Neural cell (in vitro differentiated cells): ENCODE results near the gene SGSM1. TPM values are rescaled to one million over a fixed set of nuclear protein-coding genes. Genes with fewer than 3 reads are reported as not detected.

Experiments used
- H2AFZ ChIP-seq: fragments of 200-600, 300-800 bp; sonication (generic), shearing (Covaris generic); 2 replicates; pipeline ENCODE4 v1.6.0; 2014; ENCODE audit warnings: low read depth, mild to moderate bottlenecking, antibody characterized with exemption, low read length, moderate library complexity
- H3F3A ChIP-seq: fragments of 200-600 bp; shearing (Covaris generic); 2 replicates; pipeline ENCODE4 v1.6.1; 2016; ENCODE audit warnings: mild to moderate bottlenecking, moderate library complexity, mixed read lengths, antibody characterized with exemption, low read length; ENCODE audit not compliant: insufficient read depth, poor library complexity, severe bottlenecking
- H3K27ac ChIP-seq: fragments of 200-600, 300-800 bp; sonication (generic), shearing (Covaris generic); 2 replicates; pipeline ENCODE4 v1.5.1; 2014; ENCODE audit warnings: mild to moderate bottlenecking, low read length, moderate library complexity
- H3K27me3 ChIP-seq: fragments of 300-800, 200-600 bp; sonication (generic), shearing (Covaris generic); 2 replicates; pipeline ENCODE4 v1.6.0; 2014; ENCODE audit warnings: mild to moderate bottlenecking, low read depth, low read length, moderate library complexity; ENCODE audit not compliant: insufficient read depth
- H3K36me3 ChIP-seq: fragments of 300-800, 200-600 bp; sonication (generic), shearing (Covaris generic); 2 replicates; pipeline ENCODE4 v1.5.1; 2014; ENCODE audit warnings: mild to moderate bottlenecking, antibody characterized with exemption, low read length, moderate library complexity; ENCODE audit not compliant: insufficient read depth
- H3K4me2 ChIP-seq: fragments of 300-800, 200-600 bp; sonication (generic), shearing (Covaris generic); 2 replicates; pipeline ENCODE4 v1.6.0; 2014; ENCODE audit warnings: mild to moderate bottlenecking, low read length
- H3K4me3 ChIP-seq: fragments of 300-800, 200-600 bp; sonication (generic), shearing (Covaris generic); 2 replicates; pipeline ENCODE4 v1.5.1; 2014; ENCODE audit warnings: mild to moderate bottlenecking, low read length, moderate library complexity
- H3K79me2 ChIP-seq: fragments of 200-600 bp; shearing (Covaris generic); replicated peaks from 2 replicates; pipeline ENCODE4 v1.6.0; 2014; ENCODE audit warnings: mild to moderate bottlenecking, low read length, moderate library complexity; ENCODE audit not compliant: insufficient read depth
- H3K9ac ChIP-seq: fragments of 300-800, 200-600 bp; sonication (generic), shearing (Covaris generic); 2 replicates; pipeline ENCODE4 v1.6.1; 2016; ENCODE audit warnings: mild to moderate bottlenecking, low read length, mixed read lengths
- H3K9me2 ChIP-seq: fragments of 200-600 bp; shearing (Covaris generic); 2 replicates; pipeline ENCODE4 v1.6.1; 2016; ENCODE audit warnings: mild to moderate bottlenecking, low read length, mixed read lengths; ENCODE audit not compliant: insufficient read depth
- H3K9me3 ChIP-seq: fragments of 200-600, 300-800 bp; sonication (generic), shearing (Covaris generic); 2 replicates; pipeline ENCODE4 v1.6.1; 2016; ENCODE audit warnings: mild to moderate bottlenecking, mixed run types, low read length, moderate library complexity, mixed read lengths
- H4K20me1 ChIP-seq: fragments of 200-600 bp; shearing (Covaris generic); 2 replicates; pipeline ENCODE4 v1.6.1; 2016; ENCODE audit warnings: mild to moderate bottlenecking, mixed run types; ENCODE audit not compliant: insufficient read depth
- CTCF ChIP-seq: fragments of 450-650 bp; IDR thresholded peaks from 2 replicates; pipeline ENCODE4 v1.5.1; 2014; ENCODE audit warnings: antibody characterized with exemption, mild to moderate bottlenecking, moderate library complexity; ENCODE audit not compliant: poor library complexity, severe bottlenecking
- EP300 ChIP-seq: fragments of 450-650 bp; conservative IDR thresholded peaks from 2 replicates; pipeline ENCODE4 v1.6.1; 2014; ENCODE audit warnings: antibody characterized with exemption, mild to moderate bottlenecking, moderate library complexity; ENCODE audit not compliant: poor library complexity, severe bottlenecking
- EZH2 ChIP-seq: fragments of 200-600, 300-800 bp; shearing (Covaris generic), sonication (generic); IDR thresholded peaks from 2 replicates; pipeline ENCODE4 v1.6.1; 2014; ENCODE audit warnings: antibody characterized with exemption, low read length, borderline replicate concordance, mild to moderate bottlenecking; ENCODE audit not compliant: insufficient read depth, poor library complexity, severe bottlenecking
- MXI1 ChIP-seq: fragments of 450-650 bp; conservative IDR thresholded peaks from 2 replicates; pipeline ENCODE4 v1.6.1; 2014; ENCODE audit warnings: antibody characterized with exemption, mild to moderate bottlenecking; ENCODE audit not compliant: poor library complexity, severe bottlenecking
- POLR2AphosphoS5 ChIP-seq: IDR thresholded peaks from 2 replicates; pipeline ENCODE4 v1.6.1; 2012
- RAD21 ChIP-seq: fragments of 450-650 bp; conservative IDR thresholded peaks from 2 replicates; pipeline ENCODE4 v1.6.1; 2014; ENCODE audit warnings: antibody characterized with exemption, mild to moderate bottlenecking, moderate library complexity
- REST ChIP-seq: IDR thresholded peaks from 2 replicates; pipeline ENCODE4 v1.6.1; 2012; ENCODE audit warnings: borderline replicate concordance
- SMC3 ChIP-seq: fragments of 450-650 bp; conservative IDR thresholded peaks from 2 replicates; pipeline ENCODE4 v1.6.1; 2014; ENCODE audit warnings: antibody characterized with exemption, mild to moderate bottlenecking, moderate library complexity; ENCODE audit not compliant: poor library complexity
- TAF1 ChIP-seq: IDR thresholded peaks from 2 replicates; pipeline ENCODE4 v1.6.1; 2012; ENCODE audit warnings: low read depth
- polyA plus RNA-seq: library from polyadenylated mRNA; depleted of rRNA; stranded (reverse); fragments of >200 nt; gene quantifications from 2 replicates; pipeline ENCODE4 v1.2.3, GENCODE V29; 2014

SGSM1 gene
- polyA plus RNA-seq, 1 donor from 2014 or later, result 7.5 TPM

- TF ChIP-seq EP300, result no peak
- no peak for TF ChIP-seq SMC3
- no peak for TF ChIP-seq CTCF
- TF ChIP-seq RAD21, result no peak
- no peak for TF ChIP-seq POLR2AphosphoS5
- TF ChIP-seq TAF1, result no peak
- TF ChIP-seq MXI1, result no peak
- TF ChIP-seq EZH2, result no peak
- TF ChIP-seq REST, result no peak
- H3K27ac ChIP-seq, result no peak overlapping the region
These were observed 88.4 kb downstream of the SGSM1 start for GRCh38 chr22:24894220-24894975.

GRCh38 chr22:24894998-24895397, 89.0 kb downstream of the SGSM1 start:
- no peaks in the 10 kb centered on the region for H3K79me2 ChIP-seq
- TF ChIP-seq MXI1 (no peak), EZH2 (no peak), CTCF (no peak), REST (no peak), RAD21 (no peak), POLR2AphosphoS5 (no peak), TAF1 (no peak), EP300 (no peak), SMC3 (no peak)
- H3K9me3 ChIP-seq, result no peaks in the 10 kb centered on the region
- H3K36me3 ChIP-seq, result peaks cover 5% of the 10 kb centered on the region
- H3K27me3 ChIP-seq, result no peaks in the 10 kb centered on the region
- H3F3A ChIP-seq, result no peaks in the 10 kb centered on the region
- H3K27ac ChIP-seq, result no peak overlapping the region
- H3K9ac ChIP-seq, result no peak overlapping the region
- H3K4me3 ChIP-seq, result no peak overlapping the region
- H2AFZ ChIP-seq, result no peak overlapping the region
- H3K4me2 ChIP-seq, result no peak overlapping the region
- H4K20me1 ChIP-seq, result no peaks in the 10 kb centered on the region
- no peaks in the 10 kb centered on the region for H3K9me2 ChIP-seq

More at GRCh38 chr22:24894220-24894975, 88.4 kb downstream of the SGSM1 start:
- Histone ChIP-seq H3K4me3 (no peak overlapping the region), H3K9me2 (no peaks in the 10 kb centered on the region), H3K27me3 (no peaks in the 10 kb centered on the region), H3K79me2 (no peaks in the 10 kb centered on the region), H3K36me3 (peaks cover 5% of the 10 kb centered on the region), H3F3A (no peaks in the 10 kb centered on the region), H3K4me2 (no peak overlapping the region), H3K9me3 (no peaks in the 10 kb centered on the region), H4K20me1 (no peaks in the 10 kb centered on the region), H2AFZ (no peak overlapping the region), H3K9ac (no peak overlapping the region)
